RCC 7860 (cell line): ENCODE measurements around the gene LYPD6B.

Source experiments
- DNase-seq: peaks from one replicate; pipeline ENCODE4 v3.0.0-alpha.2; 2015; ENCODE audit warnings: low spot score
- FAIRE-seq: peaks from 2 replicates; lab custom pipeline; 2012; peaks lifted over from hg19 to GRCh38; lab: Jason Lieb, UNC

Gene LYPD6B

DNA sequence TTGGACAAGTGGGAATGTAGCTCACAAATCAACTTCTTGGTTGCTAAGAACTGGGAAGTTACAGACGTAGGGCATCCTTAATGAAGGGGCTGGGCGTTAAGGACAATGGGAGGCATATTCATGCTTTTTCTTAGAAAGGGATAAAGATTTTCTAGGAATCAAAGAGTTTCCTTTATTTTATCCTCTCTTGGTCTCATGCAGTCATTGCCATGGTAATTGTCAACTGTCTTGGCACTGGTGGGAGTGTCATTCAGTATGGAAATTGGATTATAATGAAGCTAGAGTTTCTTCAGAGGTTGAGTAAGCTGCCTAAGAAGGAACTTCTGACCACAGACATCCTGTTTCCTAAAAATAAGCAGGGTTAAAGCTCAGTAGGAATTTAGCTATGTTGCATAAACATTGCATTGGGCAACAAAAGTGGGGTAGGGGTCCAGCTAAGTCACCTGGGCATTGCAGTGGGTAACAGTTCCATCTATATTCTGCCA, 114.0 kb downstream of the LYPD6B start:
- no peak for DNase-seq
- no peak for FAIRE-seq

DNA sequence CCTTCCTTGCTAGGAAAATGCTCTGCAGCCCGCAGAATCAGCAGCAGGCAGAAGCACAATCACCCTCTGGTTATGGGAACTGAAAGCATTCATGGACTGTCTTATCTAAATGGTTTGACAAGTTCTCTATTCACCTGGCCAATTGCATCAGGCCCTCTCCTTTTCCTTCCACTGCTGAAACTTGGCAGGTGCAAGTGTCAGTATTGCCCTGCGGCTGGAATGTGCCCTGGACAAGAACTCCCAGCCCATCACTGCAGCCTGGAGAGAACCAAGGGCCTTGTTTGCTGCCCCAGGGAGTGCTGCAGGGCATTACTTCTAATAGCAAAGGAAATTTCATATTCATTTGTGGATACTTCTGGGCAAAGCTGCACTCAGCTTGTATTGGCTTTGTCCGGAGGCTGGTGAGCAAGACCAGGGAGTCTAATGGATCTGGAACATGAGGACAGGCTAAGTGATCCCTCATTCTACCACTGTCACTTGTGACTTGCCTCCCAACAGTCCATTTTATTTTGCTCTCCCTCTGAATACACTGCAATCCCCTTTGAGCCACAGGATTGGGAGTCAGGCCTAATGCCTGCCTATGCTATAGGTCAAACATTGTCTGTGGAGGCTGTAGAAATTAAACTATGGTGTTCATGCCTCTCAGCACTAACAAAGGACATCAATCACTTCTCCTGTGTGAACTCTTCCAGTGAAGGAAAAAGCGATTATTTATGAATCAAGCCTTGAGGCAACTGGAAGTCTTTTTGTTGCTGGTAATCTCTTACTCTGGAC, 116.9 kb downstream of the LYPD6B start:
- no peak for DNase-seq
- FAIRE-seq, result no peak

DNA sequence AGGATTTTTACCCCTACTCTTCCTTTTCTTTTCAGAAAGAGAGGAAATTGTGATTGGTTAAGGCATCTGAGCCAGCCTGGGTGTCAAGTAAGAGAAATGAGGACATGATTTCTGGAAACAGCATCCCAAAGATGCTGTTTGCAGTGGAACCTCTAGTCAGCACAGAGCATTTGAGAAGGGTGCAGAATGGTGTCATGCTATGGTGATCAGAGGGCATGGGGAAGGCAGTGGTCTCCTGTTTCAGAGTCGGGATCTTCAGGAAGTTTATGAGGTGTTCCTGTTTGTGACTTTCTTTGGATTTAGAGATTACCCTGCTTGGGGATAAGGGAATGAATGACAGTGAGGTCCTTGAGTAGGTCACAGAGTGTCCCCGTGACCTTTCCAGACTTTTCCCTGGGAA, 117.5 kb downstream of the LYPD6B start:
- DNase-seq, result no peak
- no peak for FAIRE-seq

DNA sequence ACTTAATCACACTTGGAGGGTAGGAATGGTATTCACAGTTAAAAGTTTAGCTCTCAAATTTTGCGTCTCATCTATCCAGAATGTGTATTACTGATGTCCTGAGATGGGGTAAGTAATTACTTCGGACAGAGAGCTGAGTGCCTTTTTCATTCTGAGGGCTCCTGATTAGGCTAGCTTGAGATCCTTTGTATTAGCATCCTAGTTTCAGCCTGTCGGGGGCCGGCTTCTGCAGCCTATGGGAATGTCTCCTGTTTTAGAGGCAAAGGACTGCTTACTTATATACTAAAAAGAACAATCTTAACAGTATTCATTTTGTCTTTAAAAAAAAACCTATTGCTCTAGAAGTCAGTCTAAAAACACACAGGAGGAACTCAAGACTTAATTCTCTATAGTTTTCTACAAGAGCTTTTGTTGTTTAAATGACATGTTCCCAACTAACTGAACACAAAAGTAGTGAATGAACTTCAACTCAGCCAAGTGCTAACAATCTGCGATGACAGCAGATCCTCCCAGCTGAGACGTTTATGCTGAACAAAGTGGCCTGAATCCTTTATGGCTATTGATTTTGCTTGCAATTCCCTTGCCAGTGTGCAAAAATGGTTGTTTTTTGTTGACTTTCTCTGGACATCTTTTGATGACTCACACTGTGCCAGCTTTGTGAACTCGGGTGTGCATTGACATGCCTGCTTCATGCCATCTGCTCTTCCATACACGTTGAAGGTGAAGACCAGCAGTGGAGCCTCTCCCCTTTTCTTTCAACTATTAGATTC, 118.7 kb downstream of the LYPD6B start:
- no peak for DNase-seq
- no peak for FAIRE-seq

DNA sequence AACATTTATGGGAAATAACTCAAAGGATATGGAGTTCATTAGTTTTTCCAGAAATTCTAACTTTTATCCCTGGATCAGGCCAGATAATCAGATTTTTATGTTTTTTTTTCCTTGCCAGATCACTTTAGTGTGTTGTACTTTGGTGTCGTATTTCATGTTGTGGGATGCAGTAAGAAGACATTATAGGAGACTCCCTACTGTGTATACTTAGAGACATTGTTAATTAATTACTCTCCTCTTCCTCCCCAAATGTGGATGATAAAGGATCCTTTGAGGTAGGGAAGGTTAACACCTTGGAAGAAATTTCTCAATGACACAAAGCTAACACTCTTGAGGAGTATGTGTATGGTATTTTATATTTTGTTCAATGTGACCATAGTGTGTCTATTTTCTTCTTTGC, 120.5 kb downstream of the LYPD6B start:
- FAIRE-seq (no peak), DNase-seq (no peak)

DNA sequence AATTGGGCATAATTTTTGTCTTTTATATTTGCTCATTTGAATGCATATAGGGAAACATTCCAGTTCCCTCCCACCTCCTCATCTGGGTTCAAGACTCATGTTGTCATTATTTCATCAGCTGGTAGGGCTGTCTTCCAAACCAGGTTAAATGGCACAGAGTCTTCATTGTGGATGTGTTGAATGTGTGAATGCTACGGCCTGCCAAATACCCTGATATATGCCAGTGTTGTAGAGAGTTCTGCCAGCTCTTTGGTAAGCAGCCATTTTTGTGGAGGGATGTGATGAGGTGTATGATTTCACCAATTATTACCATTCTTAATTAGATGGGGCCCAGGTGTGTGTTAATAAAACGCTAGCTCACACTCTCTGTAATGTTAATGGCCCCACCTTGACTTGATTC, 121.7 kb downstream of the LYPD6B start:
- DNase-seq, result no peak

DNA sequence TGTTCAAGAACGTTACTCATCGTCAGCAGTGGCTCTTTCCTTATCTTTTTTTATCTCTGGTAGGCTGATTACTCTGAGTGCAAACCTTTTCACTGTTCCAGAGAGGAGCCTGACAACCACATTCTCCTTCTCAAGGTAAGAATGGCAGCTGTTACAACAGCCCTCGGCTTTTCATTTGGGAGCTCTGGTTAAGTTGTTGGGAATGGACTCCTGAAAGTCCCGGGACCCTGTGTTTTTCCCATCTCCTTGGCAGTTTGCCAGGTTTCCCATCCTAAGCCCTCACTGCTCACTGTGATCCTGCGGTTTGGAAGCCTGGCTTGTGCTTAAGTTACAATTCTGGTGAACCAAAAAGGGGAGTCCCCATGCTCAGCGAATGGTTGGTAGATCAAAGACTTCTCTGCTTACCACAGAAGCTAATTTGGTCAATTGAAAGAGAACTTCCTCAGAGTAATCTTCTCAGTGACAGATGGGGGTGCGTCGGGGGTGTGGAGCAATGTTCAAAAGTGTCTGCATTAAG, 122.3 kb downstream of the LYPD6B start:
- DNase-seq, result no peak
- no peak for FAIRE-seq

More for the DNA sequence above, 121.7 kb downstream of the LYPD6B start:
- no peak for FAIRE-seq

DNA sequence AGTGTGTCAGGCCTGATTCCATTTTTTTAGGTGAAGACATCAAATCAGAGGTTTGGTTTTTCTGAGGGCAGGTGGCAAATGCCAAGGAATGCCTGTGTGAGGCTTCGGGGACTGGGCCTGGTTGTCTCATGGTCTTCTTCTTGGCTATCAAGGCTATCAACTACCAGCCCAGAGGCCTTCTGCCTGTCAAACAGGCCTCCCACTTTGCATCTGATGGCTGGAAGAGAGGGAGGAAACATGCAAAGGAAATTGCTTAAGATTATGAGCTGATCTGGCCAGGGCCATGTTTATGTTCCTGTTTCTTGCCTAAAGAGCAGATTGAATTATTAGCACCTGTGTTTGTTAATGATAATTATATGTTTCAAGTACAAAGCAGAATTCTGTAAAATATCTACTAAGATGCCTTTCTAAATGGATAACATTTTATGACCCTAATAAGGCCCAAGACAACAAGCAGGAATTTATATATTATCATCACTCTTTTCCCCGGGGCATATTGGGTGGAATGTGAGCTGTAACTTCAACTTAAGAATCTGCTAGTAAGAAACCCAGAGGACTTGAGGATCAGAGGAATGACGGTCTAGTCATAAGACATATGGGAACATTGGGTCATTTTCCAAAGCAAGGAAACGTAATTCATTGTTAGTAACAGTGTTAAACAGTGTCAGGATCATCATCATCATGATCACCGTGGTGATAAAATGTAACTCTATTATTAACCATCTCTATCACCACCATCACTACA, 123.2 kb downstream of the LYPD6B start:
- FAIRE-seq, result no peak
- DNase-seq, result no peak

DNA sequence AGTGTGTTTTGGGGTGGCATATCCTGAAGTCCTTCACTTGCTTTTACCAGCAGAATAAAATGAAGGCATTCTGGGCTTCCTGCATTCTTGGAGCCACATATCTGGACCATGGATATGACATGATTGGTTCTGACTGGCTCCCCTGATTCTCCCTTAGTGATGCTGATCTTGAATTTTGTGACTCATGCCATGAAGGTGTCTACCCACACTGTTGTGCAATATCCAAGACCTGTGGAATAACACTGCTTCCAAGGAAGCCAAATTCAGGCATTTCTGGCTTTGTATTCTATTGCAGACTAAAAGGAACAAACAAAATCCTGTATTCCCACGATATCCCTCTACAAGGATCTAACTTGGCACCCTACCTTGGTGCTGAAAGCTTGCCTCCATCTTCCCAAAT, 125.8 kb downstream of the LYPD6B start:
- no peak for FAIRE-seq
- DNase-seq, result no peak

DNA sequence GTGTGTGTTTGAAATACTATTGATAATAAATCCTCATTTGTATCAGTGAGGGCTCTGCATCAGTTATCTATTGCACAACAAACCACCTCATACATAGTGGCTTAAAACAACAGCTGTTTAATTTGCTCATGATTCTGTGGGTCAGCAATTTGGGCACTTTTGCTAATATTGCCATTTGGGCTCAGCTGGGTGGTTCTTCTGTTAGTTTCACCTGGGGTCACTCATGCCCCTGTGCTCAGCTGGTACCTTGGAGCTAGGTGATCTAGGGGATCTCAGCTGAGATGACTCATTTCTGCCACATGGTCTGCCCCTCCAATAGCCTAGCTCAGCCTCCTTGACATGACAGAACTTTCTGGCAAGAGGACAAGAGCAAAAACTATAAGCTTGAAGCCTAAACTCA, 126.3 kb downstream of the LYPD6B start:
- no peak for DNase-seq
- no peak for FAIRE-seq

DNA sequence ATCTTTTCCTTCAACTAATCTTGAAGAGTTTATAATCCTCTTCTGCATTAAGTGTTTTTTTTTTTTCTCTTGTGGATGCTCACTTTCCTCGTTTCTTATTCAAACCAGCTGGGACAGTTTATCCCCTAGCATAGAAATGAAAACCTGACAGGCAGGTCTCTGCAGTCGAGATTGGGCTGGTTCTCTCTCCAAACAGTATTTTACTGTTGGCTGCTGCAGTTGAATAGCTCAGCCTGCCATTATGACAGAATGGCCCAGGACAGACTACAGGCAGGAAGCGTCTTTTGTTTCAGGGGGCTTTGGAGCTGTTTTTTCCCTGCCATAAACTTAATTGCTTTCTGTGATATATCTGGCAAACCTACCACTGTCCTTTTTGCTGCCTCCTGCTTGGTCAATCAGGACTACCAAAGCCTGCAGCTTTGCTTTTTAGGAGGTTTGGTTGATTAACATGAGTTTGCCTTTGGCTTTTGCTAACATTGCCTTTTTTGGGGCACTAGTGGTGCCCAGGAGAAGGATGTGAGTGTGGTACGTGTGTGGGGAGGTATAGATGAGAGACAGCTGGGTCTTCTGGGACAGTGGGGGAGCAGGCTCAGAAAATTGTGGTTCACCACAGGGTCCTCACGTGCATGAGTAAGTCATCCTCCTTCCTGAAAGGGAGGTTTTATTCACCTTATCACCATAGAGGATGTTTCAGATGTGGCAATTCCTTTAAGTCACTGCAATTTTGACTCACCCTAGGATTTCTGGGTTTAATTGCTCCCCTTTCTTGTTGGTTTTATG, 128.7 kb downstream of the LYPD6B start:
- no peak for DNase-seq
- no peak for FAIRE-seq

DNA sequence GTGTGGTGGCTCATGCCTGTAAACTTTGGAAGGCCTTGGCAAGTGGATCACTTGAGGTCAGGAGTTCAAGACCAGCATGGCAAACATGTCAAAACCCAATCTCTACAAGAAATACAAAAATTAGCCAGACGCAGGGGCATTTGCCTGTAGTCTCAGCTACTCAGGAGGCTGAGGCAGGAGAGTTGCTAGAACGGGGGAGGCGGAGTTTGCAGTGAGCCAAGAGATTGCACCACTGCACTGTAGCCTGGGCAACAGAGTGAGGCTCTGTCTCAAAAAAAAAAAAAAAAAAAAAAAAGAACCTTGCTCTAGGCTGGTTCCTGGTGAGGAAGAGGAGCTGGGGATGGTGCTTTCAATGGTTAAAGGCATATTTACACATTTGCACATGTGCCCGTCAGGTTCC, 129.4 kb downstream of the LYPD6B start:
- no peak for DNase-seq

DNA sequence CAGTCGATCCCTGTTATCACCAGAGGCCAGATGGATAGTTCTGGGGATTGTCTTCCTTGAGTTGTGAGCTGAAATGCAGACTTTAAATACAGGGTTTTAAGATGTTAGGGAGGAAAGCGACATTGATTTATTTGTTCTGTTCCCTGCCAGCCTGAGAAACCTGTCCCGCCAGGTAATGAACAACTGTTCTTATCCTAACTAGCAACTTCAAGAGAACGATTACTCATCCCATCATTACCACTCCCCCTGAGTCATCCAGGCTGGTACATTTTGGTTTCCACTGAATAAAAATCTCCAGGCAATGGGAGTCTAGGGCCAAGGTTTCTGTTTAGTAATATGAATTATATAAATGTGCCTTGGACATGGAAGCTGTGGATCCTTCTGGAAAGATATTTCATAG, 131.2 kb downstream of the LYPD6B start:
- no peak for DNase-seq
- no peak for FAIRE-seq

More for the DNA sequence above, 129.4 kb downstream of the LYPD6B start:
- no peak for FAIRE-seq

DNA sequence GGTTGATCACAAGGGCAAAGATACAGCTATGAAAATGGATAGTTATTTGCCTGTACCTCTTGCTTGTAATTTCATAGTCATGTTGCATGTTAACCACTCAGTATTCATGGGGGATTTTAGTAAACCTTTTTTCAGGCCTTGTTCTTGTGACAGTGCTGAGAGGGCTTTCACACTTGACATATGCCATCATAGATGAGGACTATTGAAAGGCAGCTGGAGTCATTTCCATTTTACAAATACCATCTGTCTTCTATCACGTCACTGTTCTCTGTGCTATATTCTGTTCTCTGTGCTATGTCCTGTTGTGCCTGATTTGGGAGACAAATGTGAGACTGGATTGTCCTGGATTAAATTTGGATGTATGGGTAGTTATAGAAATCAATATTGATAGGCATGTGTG, 131.7 kb downstream of the LYPD6B start:
- DNase-seq (no peak), FAIRE-seq (no peak)

DNA sequence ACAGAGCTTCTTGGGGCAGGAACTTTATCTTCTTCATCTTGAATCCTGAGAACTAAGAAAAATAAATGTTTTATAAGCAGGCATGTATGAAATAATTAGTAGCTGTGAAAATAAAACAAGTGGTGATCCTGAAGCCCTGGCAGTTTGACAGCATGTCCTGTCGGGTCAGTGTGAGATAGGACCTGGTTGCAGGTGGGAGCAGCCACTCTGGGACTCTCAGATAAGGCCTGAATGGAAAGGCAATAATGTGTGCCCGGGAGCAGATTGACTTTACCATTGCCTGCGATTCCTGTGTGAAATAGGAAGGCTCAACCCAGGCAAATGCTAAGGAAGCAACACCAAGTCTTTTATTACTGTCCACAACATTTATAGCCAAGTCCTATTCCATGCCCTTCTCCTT, 132.4 kb downstream of the LYPD6B start:
- FAIRE-seq (no peak), DNase-seq (no peak)

DNA sequence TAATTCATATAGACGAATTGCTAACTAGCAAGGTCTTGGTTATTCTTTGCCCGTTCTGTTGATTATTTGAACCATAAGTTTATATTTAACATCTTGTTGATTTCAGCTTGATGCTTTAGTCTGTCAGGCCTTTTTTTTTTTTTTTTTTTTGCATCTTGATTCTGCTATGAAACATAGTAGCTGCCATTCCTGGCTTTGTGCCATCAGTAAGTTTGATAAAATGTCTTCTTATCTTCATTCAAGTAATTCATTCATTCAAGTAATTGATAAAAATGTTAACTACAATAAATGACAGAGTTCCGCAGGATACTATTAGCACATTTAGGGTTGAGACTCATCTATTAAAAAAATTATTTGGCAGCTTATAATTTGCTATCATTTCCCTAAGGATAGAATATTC, 134.7 kb downstream of the LYPD6B start:
- no peak for FAIRE-seq
- no peak for DNase-seq

DNA sequence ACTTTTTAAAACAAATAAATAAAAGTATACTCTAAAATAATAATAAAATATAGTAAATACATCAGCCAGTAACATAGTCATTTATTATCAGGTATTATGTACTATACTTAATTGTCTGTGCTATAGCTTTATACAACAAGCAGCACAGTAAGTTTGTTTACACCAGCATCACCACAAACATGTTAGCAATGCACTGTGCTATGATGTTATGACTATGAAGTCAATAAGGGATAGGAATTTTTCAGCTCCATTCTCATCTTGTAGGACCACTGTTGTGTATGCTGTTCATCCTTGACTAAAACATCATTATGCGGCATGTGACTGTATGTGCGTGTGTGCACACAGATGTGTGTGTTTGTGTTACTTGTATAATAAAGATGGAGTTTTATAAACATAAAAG, 137.5 kb downstream of the LYPD6B start:
- FAIRE-seq, result no peak
- DNase-seq, result no peak

DNA sequence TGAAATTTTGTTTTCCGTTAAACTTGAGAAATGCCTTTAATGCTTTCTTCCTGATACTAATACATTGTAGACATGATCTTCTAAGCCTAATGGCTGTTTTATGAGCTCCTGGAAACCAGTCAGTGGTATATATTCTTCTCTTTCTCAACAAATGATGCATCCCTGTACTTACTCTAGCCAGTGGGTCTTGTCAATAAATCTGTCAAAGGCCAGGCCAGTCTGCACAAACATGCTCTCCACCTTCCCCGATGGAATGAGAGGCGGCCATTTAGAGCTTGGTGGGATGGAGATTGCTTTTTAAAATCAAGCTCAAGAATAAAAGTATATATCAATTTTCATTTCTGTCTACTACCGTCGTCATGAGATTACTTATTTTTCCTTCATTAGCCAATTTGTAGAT, 140.1 kb downstream of the LYPD6B start:
- DNase-seq (no peak), FAIRE-seq (no peak)

DNA sequence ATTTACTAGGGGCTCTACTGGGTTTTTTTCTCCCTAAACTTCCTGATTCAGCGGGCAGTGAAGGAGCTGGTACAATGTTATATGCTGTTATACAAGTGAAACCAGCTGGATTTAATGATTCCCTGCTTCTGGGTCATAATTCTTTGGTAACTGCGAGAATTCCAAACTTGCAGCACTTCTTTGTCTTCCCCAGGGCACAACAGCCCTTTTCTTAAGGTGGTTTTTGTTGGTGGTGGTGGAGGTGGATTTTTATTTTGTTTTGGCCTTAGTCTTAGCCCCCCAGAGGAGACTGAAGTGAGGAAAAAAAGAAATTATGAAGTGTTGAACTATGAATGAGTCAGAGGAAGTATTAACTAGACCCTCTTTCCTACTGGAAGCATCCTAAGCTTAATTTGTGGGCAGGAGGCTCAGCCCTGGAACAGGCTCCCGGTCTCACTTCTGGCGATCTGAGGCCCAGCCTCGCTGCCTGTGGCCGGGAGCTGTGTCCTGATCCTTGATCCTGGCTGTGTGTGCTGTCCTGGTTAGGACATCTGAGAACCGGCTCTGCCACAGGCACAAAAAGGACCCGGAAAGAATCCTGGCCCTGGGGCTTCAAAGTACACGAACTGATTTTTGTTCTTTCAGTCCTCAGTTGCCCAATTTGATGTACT, 141.9 kb downstream of the LYPD6B start:
- no peak for FAIRE-seq
- no peak for DNase-seq

DNA sequence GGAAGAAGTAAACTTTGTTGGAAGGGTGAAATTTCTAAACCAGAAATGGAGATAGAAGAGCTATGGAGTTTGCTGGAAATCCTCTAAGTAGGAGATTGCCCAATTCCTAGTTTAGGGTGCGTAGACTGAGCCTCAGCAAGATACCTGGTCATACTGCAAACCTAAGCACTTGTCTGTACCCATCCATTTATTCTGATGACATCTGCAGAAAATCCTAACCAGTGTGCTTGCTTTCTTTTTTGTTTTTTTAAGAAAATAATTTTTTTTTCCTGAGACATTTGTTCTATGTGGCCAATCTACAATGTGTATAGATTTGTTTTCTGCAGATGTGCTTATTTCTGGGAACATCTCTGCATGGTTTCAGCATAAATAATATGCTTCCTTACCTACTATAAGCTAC, 144.7 kb downstream of the LYPD6B start:
- FAIRE-seq (no peak), DNase-seq (no peak)
